NT2/D1 (cell line): ENCODE measurements around the gene SAMD13.
"Not testable (repeated sequence)": the region's sequence is repeated elsewhere in the genome, so short reads cannot be mapped to it uniquely, and the experiment has no call there.

ENCODE experiments used
- SUZ12 ChIP-seq: IDR thresholded peaks from 2 replicates; pipeline ENCODE4 v1.6.1; 2011; ENCODE audit not compliant: insufficient read length, insufficient read depth; ENCODE audit errors: extremely low read depth
- YY1 ChIP-seq: IDR thresholded peaks from 2 replicates; pipeline ENCODE4 v1.6.1; 2011; ENCODE audit not compliant: insufficient read length, insufficient read depth
- ZNF274 ChIP-seq: IDR thresholded peaks from 2 replicates; pipeline ENCODE4 v1.6.1; 2011; ENCODE audit warnings: mild to moderate bottlenecking, low read depth, low read length

DNA sequence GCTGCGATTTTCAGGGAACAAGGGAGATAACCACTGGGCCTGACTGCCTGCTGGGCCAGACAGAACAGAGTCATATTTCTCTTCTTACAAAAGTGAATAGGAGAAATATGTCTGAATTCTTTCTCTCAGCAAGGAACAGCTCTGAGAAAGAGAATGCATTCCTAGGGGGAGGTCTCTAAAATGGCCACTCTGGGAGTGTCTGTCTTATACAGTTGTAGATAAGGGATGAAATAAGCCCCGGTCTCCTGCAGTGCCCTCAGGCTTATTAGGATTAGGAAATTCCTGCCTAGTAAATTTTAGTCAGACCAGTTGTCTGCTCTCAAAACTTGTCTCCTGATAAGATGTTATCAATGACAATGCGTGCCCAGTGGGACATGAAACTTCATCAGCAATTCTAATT lies 14.1 kb upstream of the SAMD13 start:
- not testable (repeated sequence) for TF ChIP-seq ZNF274, YY1, SUZ12
